ENCODE results near the gene HLA-B. TPM values are rescaled to one million over a fixed set of nuclear protein-coding genes. Genes with fewer than 3 reads are reported as not detected.

Gene HLA-B
- total and polyA plus RNA-seq, 2 of the 8 experiments (the other 6 are each of a cell fraction or from before 2014, with no cell fraction given) = 154 to 233 TPM

GRCh38 chr6:31368461-31368860, 11.5 kb upstream of the HLA-B start:
- POLR2A ChIA-PET (ENCODE audit: partially characterized antibody) = interaction anchor here (1.1 kb wide), 1 partner anchor 229 kb away, joined by 3 read pairs; no protein-coding TSS in a partner anchor
- Histone ChIP-seq H3K14ac (ENCODE audit: insufficient read length) (no peak overlapping the region), H3K79me1 (ENCODE audit: low read depth, low read length) (no peaks in the 10 kb centered on the region), H2AFZ (ENCODE audit: low read length) (no peak overlapping the region), H2BK15ac (ENCODE audit: low read length) (no peak overlapping the region), H4K5ac (ENCODE audit: insufficient read length, low read depth, low read length) (no peak overlapping the region), H3K36me3 (ENCODE audit: control insufficient read depth in 2 of 4, insufficient read depth in 4 of 4, low read length in 3 of 4) (no peaks in the 10 kb centered on the region), H2BK120ac (replicated peaks; ENCODE audit: low read depth, low read length) (no peak overlapping the region), H3K23me2 (ENCODE audit: low read depth, low read length) (no peaks in the 10 kb centered on the region), H3K27me3 (replicated peaks in 1 of 4; ENCODE audit: control insufficient read depth in 3 of 4, extremely low read depth in 1 of 4, insufficient read depth in 3 of 4, low read length in 3 of 4) (no peaks in the 10 kb centered on the region; a peak in 2 of 7 replicates), H3K9ac (replicated peaks in 1 of 4; ENCODE audit: extremely low read depth in 1 of 4, low read depth in 3 of 4, low read length in 3 of 4) (no peak overlapping the region), H3K79me2 (ENCODE audit: control insufficient read depth in 1 of 2, insufficient read depth in 2 of 2, low read length in 2 of 2) (no peaks in the 10 kb centered on the region), H2BK20ac (ENCODE audit: low read length) (peak overlapping the region; percentile 32; the same call in 1 of the 2 replicates), H2BK12ac (ENCODE audit: low read depth, low read length) (no peak overlapping the region), H3K4me2 (ENCODE audit: insufficient read depth in 1 of 2, low read depth in 2 of 2, low read length in 2 of 2) (no peak overlapping the region), H3K4me3 (ENCODE audit: extremely low read depth in 1 of 4, insufficient read depth in 2 of 4, low read depth in 3 of 4, low read length in 4 of 4) (no peak overlapping the region), H4K91ac (replicated peaks; ENCODE audit: insufficient read length, low read length) (no peak overlapping the region), H3K4ac (replicated peaks; ENCODE audit: insufficient read length, low read depth, low read length) (no peak overlapping the region), H2BK5ac (ENCODE audit: low read depth, low read length) (no peak overlapping the region), H4K8ac (ENCODE audit: extremely low read depth, insufficient read depth, low read length) (no peak overlapping the region), H2AK5ac (ENCODE audit: low read depth, low read length) (no peak overlapping the region), H3K27ac (ENCODE audit: low read depth, low read length) (no peak overlapping the region), H3K4me1 (replicated peaks in 1 of 4; ENCODE audit: control insufficient read depth in 3 of 4, insufficient read depth in 4 of 4, low read length in 3 of 4) (no peaks in the 10 kb centered on the region; a peak in 1 of 7 replicates), H3K56ac (replicated peaks; ENCODE audit: insufficient read length, low read depth, low read length) (no peak overlapping the region), H4K20me1 (replicated peaks in 1 of 2; ENCODE audit: control insufficient read depth in 1 of 2, insufficient read depth in 2 of 2, low read length in 2 of 2) (no peaks in the 10 kb centered on the region), H3K9me3 (ENCODE audit: insufficient read depth in 2 of 2, low read depth in 1 of 2, low read length in 1 of 2) (peaks cover 0 to 5% of the 10 kb centered on the region in 2 experiments; a peak in 1 of 4 replicates), H3K18ac (ENCODE audit: extremely low read depth, low read length) (no peak overlapping the region), H3K23ac (ENCODE audit: insufficient read length) (no peak overlapping the region)
- DNase-seq (ENCODE audit: low read depth in 1 of 2, low spot score in 2 of 2) = no peak
- FAIRE-seq = no peak
- WGBS, 2 experiments (ENCODE audit: extremely low coverage in 1 of 2, insufficient coverage in 1 of 2, insufficient read length in 1 of 2, insufficient replicate concordance in 2 of 2, low coverage in 1 of 2, low lambda C conversion rate in 2 of 2, missing lambda C conversion rate in 1 of 2) = 89% methylated on average over 2 of the region's 2 CpGs; no CpG with 5 or more reads in 1 of the 2 experiments
- CTCF ChIA-PET (ENCODE audit: partially characterized antibody) = interaction anchor here (0.7 to 7.8 kb wide), 6 partner anchors 7 to 203 kb away, joined by 3 to 103 read pairs (median 5); no protein-coding TSS in a partner anchor
- no peak for TF ChIP-seq CREB1 (IDR thresholded peaks at IDR 0.05)
- no peak for TF ChIP-seq SP2 (IDR thresholded peaks at IDR 0.05; ENCODE audit: low read length)
- no peak for TF ChIP-seq E2F6 (IDR thresholded peaks at IDR 0.05)
- TF ChIP-seq ASH2L (IDR thresholded peaks at IDR 0.05; ENCODE audit: low read length) = no peak
- TF ChIP-seq TCF12 (IDR thresholded peaks at IDR 0.05; ENCODE audit: low read depth, low read length) = no peak
- no peak for TF ChIP-seq JUN (IDR thresholded peaks at IDR 0.05; ENCODE audit: low read depth, low read length)
- TF ChIP-seq BACH1 (IDR thresholded peaks at IDR 0.05; ENCODE audit: low read length) = no peak
- no peak for TF ChIP-seq RFX5 (IDR thresholded peaks at IDR 0.05; ENCODE audit: borderline replicate concordance, low read depth, low read length)
- TF ChIP-seq PHF8 (conservative IDR thresholded peaks at IDR 0.05; ENCODE audit: low read depth, low read length) = no peak
- no peak for TF ChIP-seq HDAC6 (IDR thresholded peaks at IDR 0.05; ENCODE audit: low read depth, low read length)
- TF ChIP-seq TEAD4 (IDR thresholded peaks at IDR 0.05; ENCODE audit: low read depth, low read length) = no peak
- TF ChIP-seq EGR1 (IDR thresholded peaks at IDR 0.05; ENCODE audit: borderline replicate concordance, low read depth, low read length) = no peak
- TF ChIP-seq NRF1 (IDR thresholded peaks at IDR 0.05; ENCODE audit: low read depth, low read length) = no peak
- no peak for TF ChIP-seq KDM5A (IDR thresholded peaks at IDR 0.05; ENCODE audit: low read length)
- TF ChIP-seq KDM1A (IDR thresholded peaks at IDR 0.05; ENCODE audit: borderline replicate concordance, low read length) = no peak
